AG09319 (cell line): ENCODE measurements around the gene TERT.

ENCODE experiments used
- DNase-seq: peaks from one replicate; pipeline ENCODE4 v3.0.0-alpha.2; 2010; ENCODE audit warnings: low read depth; ENCODE audit errors: extremely low read depth
- CTCF ChIP-seq: IDR thresholded peaks from 2 replicates; pipeline ENCODE4 v1.5.1; 2011; ENCODE audit warnings: low read depth, mild to moderate bottlenecking, inconsistent platforms, low read length, moderate library complexity

TERT gene

DNA sequence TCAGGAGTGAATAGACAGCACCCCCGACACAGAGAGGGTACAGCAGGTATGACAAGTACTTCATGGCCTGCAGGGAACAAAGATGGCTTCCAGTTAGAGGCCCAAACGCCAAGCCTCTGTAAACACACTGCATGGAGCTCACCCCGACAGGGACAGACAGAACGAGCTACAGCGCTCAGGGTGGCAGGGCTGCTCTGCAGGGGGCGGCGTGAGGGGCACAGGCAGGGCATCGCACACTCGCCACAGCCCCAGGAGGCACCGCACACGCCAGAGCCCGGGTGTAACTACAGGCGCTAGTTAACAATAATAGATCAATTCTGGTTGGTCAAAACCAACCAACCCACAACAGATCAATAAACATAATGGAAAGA, 28.9 kb upstream of the TERT start:
- no peak for TF ChIP-seq CTCF
- no peak for DNase-seq

GRCh38 chr5:1322955-1323802, 28.3 kb upstream of the TERT start:
- no peak for DNase-seq

DNA sequence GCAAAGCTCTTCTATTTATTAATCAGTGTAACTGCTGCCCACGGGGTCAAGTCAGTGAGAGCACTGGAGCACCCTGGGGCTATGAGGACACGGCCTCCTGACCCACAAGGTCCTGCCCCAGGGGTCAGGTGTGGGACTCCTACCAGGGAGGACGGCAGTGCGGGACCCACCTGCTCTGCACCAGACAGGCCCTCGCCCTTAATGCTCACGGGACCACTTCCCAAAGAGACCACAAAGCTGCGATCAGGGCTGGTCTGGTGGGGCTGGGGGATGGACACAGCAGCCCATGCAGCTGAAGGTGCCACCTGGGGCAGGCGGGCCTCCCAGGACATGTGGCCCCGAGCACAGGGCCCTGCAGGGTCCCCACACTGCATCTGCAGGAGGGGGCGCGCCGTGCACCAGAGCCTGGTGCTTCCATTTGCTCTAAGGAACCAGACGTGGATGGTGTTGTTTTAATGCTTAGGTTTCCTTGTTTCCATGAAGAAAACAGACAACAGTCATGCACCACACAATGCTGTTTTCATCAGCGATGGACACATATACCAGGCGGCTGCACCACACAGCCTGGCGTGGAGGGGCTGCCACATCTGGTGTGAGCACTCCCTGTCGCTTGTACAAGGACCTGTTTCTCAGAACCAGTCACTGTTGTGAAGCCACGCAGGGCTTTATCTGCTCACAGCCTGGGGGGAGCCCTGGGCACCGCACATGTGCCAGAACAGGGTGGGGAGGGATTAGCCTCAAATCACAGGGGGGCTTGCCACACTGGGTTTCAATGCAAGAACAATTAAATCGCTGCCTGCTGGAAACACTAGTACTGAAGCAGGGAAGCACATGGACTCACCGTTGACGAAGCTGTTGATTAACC, 27.4 kb upstream of the TERT start:
- DNase-seq = no peak
- no peak for TF ChIP-seq CTCF

More at GRCh38 chr5:1322955-1323802, 28.3 kb upstream of the TERT start:
- no peak for TF ChIP-seq CTCF

DNA sequence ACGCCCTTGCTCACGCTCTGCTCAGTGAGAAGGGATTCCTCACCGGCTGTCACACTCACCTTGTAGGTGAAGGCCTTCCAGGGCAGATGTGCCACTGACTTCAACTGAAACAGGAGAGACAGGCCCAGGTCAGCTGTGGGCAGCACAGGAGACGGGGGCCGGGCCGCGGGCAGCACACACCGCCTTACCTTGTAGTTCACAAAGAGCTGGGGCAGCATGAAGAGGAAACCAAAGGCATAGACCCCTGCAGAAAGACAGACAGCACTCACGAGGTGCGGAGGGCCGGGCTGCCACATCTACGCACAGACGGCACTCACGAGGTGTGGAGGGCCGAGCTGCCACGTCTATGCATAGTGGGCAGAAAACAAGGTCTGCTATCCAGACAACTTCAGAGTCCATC, 26.7 kb upstream of the TERT start:
- TF ChIP-seq CTCF = no peak
- no peak for DNase-seq

- DNase-seq = no peak
- no peak for TF ChIP-seq CTCF
These were observed 25.8 kb upstream of the TERT start for GRCh38 chr5:1320436-1321344.

- DNase-seq = no peak
- no peak for TF ChIP-seq CTCF
These were observed 24.8 kb upstream of the TERT start for GRCh38 chr5:1319436-1320256.
